ENCODE data around the gene RPL21.

RPL21 gene

DNA sequence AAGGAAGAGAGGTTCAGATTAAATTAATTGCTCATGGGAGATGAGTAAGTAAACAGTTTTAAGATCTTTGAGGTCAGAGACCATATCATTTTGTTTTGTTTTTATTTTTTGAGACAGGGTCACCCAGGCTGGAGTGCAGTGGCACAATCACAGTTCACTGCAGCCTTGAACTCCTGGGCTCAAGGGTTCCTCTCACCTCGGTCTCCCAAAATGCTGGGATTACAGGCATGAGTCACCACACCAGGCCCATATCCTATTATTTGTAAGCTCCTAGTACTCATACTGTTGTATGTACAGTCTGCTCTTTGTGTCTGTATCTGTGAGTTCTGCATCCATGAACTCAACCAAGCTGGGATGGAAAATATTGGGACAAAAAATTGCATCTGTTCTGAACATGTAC lies 13.3 kb downstream of the RPL21 start:
- no peak overlapping the region for H3K4me3 ChIP-seq (replicated peaks; ENCODE audit: low read depth, low read length)
- TF ChIP-seq, protein P1, sequence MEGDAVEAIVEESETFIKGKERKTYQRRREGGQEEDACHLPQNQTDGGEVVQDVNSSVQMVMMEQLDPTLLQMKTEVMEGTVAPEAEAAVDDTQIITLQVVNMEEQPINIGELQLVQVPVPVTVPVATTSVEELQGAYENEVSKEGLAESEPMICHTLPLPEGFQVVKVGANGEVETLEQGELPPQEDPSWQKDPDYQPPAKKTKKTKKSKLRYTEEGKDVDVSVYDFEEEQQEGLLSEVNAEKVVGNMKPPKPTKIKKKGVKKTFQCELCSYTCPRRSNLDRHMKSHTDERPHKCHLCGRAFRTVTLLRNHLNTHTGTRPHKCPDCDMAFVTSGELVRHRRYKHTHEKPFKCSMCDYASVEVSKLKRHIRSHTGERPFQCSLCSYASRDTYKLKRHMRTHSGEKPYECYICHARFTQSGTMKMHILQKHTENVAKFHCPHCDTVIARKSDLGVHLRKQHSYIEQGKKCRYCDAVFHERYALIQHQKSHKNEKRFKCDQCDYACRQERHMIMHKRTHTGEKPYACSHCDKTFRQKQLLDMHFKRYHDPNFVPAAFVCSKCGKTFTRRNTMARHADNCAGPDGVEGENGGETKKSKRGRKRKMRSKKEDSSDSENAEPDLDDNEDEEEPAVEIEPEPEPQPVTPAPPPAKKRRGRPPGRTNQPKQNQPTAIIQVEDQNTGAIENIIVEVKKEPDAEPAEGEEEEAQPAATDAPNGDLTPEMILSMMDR (IDR thresholded peaks at IDR 0.05; ENCODE audit: low read length, missing control alignments) = no peak
- no peak for DNase-seq (ENCODE audit: low read depth)

DNA sequence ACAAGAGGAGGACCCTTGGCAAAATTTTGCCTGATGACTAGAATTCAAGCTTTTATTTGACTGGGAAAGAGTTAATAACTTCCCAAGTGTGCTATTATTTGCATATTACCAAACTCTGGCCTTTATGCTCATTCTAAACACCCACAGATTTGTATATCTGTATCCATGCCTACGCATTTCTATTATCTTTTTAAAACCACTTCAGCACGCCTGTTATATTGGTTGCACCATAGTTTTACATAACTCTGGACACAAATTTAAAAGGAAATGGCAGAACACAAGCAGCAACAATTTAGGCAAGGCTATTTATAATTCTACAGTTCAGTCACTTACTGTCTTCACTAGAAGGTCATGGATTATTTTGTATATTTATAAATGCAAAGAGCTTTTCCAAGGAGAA lies 15.6 kb downstream of the RPL21 start:
- no peak overlapping the region for H3K4me3 ChIP-seq (replicated peaks; ENCODE audit: low read depth, low read length)
- TF ChIP-seq, protein P1 (IDR thresholded peaks at IDR 0.05; ENCODE audit: low read length, missing control alignments) = no peak
- peak; percentile 67 for DNase-seq (ENCODE audit: low read depth)

GRCh38 chr13:27267596-27267995 lies 16.2 kb downstream of the RPL21 start:
- no peak for DNase-seq (ENCODE audit: low read depth)
- H3K4me3 ChIP-seq (replicated peaks; ENCODE audit: low read depth, low read length) = no peak overlapping the region
- TF ChIP-seq, protein P1 (IDR thresholded peaks at IDR 0.05; ENCODE audit: low read length, missing control alignments) = no peak

- H3K4me3 ChIP-seq (replicated peaks; ENCODE audit: low read depth, low read length) = no peak overlapping the region
- DNase-seq (ENCODE audit: low read depth) = no peak
- TF ChIP-seq, protein P1 (IDR thresholded peaks at IDR 0.05; ENCODE audit: low read length, missing control alignments) = no peak
Observed at GRCh38 chr13:27269114-27269665, 17.8 kb downstream of the RPL21 start.

DNA sequence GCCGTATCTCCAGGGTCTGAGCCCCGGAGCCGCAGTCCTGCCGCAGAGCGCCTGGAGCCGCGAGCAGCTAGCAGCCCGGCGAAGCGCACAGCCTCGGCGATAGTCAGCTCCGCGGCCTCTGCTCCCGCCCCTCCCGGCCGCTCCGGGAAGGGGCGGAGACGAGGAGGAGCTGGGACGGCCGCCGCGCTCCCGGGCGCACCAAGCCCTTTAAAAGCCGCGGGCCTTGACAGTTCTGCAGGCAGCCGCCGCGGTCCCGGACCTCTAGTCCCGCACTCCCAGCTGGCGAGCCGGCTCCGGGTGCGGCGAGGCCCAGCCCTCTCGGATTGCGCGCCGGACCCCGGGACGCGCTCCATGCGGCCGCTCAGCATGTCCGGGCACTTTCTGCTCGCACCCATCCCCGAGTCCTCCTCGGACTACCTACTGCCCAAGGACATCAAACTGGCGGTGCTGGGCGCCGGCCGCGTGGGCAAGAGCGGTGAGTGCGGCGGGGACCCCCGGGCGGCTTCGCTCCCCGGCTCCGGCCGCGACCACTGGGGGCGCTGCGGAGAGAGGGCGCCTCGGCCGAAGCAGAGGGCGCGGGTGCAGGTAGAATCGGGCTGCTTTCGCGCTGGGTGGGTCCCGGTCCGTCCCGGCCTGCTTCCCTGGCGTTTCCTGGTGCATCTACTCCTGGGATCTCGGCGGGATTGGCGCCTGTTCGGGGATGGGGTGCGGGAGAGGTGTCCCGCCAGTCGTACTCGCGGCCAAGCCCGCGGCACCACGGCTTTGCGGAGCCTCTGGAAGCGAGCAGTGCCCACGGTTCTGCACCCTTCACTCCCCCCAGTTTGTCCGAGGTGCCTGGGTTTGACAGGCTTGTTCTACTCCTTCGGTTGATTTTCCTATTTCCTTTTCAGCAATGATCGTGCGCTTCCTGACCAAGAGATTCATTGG lies 19.5 kb downstream of the RPL21 start, which contains the start of gene RASL11A:
Gene RASL11A (plus strand): TSS at position 237 of the 927 bp plus-strand sequence. CDS start 115 bp downstream, at position 352.
- DNase-seq (ENCODE audit: low read depth) = peak; percentile 88
- H3K4me3 ChIP-seq (replicated peaks; ENCODE audit: low read depth, low read length) = peak within 1 kb of the TSS; percentile 71
- TF ChIP-seq, protein P1 (IDR thresholded peaks at IDR 0.05; ENCODE audit: low read length, missing control alignments) = peak; percentile 32

GRCh38 chr13:27271570-27272096 lies 20.3 kb downstream of the RPL21 start:
- TF ChIP-seq, protein P1 (IDR thresholded peaks at IDR 0.05; ENCODE audit: low read length, missing control alignments) = no peak
- peak overlapping the region; percentile 71 for H3K4me3 ChIP-seq (replicated peaks; ENCODE audit: low read depth, low read length)
- DNase-seq (ENCODE audit: low read depth) = no peak
